Fibroblast of mammary gland (primary cell): ENCODE results near the gene PARP12.

Experiments used
- DNase-seq: peaks from one replicate; pipeline ENCODE4 v3.0.0-alpha.2; 2010; ENCODE audit warnings: low read depth
- H3K4me3 ChIP-seq: 2 replicates; pipeline ENCODE4 v1.5.1; 2011; ENCODE audit warnings: low read depth, mild to moderate bottlenecking, low read length, moderate library complexity; ENCODE audit not compliant: control insufficient read depth
- TF ChIP-seq, protein P1 (sequence below): conservative IDR thresholded peaks from 2 replicates; pipeline ENCODE4 v1.5.1; 2011; ENCODE audit warnings: low read depth, low read length, inconsistent platforms; ENCODE audit not compliant: control insufficient read depth, insufficient read depth

PARP12 gene

DNA sequence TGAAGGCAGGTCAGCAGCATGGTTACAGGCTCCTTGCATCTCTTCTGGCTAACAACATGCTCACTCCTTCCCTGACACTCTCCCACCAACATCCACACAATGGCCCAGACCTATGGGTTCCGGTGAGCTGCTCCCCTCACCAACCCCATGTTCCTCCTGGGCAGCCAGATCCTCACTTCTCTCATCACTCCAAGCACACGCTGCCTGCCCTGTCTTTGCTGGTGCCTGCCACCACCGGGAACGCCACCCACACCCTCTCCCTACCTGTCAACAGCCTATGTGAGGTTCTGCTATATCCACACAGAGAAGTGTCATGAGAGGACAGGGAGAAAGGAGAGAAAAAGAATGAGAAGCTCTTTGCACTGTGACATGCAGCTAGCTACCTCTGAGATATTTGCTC, 14.6 kb downstream of the PARP12 start:
- DNase-seq: no peak
- TF ChIP-seq, protein P1, sequence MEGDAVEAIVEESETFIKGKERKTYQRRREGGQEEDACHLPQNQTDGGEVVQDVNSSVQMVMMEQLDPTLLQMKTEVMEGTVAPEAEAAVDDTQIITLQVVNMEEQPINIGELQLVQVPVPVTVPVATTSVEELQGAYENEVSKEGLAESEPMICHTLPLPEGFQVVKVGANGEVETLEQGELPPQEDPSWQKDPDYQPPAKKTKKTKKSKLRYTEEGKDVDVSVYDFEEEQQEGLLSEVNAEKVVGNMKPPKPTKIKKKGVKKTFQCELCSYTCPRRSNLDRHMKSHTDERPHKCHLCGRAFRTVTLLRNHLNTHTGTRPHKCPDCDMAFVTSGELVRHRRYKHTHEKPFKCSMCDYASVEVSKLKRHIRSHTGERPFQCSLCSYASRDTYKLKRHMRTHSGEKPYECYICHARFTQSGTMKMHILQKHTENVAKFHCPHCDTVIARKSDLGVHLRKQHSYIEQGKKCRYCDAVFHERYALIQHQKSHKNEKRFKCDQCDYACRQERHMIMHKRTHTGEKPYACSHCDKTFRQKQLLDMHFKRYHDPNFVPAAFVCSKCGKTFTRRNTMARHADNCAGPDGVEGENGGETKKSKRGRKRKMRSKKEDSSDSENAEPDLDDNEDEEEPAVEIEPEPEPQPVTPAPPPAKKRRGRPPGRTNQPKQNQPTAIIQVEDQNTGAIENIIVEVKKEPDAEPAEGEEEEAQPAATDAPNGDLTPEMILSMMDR: no peak
- H3K4me3 ChIP-seq: no peak overlapping the region

DNA sequence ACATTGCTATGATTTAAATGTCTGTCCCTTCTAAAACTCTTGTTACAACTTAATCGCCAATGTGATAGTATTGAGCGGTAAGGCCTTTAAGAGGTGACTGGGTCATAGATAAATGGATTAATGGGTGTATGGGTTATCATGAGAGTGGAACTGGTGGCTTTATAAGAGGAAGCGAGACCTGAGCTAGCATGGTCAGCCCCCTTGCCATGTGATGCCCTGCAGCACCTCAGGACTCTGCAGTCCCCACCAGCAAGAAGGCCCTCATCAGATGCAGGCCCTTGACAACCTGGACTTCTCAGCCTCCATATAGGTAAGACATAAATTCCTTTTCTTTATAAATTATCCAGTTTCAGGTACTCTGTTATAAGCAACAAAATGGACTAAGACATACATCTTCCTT, 15.6 kb downstream of the PARP12 start:
- TF ChIP-seq, protein P1: no peak
- no peak for DNase-seq
- H3K4me3 ChIP-seq: no peak overlapping the region

DNA sequence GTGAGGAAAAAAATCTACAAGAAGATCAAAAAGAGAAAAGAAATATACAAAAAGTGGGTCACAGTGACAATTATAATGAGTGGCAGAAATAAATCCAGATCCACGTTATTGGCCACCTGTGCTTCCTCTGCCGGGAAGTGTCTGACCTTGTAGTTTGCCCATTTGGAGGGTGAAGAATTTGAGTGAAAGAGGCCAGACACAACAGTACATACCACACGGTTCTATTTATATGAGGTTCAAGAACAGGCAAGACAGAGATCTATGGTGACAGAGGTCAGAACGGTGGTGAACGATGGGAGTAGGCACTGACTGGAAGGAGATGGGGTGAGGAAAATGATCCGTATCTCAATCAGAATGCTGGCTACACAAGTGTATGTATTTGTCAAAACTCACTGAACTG, 17.1 kb downstream of the PARP12 start:
- TF ChIP-seq, protein P1: no peak
- DNase-seq: no peak
- no peak overlapping the region for H3K4me3 ChIP-seq

DNA sequence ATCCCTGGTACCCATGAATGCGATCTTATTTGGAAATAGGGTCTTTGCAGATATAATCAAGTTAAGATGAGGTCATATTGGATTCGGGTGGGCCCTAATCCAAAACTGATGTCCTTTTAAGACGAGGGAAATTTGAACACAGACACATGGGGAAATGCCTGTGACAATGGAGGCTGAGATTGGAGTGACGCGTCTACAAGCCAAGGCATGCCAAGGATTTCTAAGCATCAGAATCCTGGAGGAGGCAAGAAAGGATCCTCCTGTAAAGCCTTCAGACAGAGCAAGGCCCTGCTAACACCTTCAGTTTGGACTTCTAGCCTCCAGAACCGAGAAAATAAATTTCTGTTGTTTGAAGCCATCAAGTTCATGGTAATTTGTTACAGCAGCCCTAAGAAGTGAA, 18.5 kb downstream of the PARP12 start:
- H3K4me3 ChIP-seq: no peak overlapping the region
- TF ChIP-seq, protein P1: no peak
- no peak for DNase-seq

DNA sequence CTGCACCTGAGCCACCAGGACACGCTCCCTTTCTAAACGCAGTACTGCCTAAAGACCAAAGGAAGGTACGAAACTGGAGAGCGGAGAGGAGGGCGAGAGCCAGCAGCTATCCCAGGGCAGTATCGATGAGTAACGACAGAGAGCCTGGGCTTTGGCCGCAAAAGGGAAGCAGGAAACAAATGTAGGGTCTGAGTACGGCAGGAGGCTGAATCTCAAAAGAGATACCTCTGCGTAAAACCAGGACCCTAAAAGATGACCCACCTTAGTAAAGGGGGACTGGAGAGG, 20.4 kb downstream of the PARP12 start:
- DNase-seq: no peak

DNA sequence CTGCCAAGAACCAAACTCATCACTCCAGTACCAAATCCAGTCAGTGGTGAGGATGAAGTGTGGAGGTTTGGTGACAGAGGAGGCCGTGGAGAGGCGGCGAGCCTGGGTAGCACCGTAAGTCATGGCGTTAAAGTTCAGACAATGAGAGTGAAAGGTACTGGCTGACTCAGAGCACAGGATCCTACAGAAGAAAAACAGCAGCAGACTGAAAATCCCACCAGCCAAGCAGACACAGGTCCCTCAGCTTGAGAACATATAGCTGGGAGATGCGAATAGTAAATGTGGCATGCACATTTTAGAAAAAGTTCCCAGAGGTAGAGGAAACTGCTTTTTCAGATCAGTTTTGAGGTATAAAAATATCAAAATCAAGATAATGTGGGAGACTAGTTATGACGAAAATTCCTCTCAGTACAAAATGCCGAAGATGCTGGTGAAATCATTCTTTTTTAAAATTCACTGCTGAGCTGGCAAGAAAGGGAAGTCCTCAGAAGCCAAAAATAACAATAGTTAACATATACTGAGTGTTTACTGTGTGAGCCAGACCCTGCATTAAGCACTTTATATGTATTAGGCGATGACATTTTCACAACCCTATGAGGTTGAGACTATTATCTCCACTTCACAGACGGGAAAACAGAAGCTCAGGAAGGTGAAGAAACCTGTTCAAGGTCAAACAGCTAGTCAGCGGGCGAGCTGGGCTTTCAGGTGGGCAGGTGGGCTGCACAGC, 20.9 kb downstream of the PARP12 start:
- TF ChIP-seq, protein P1: no peak
- no peak for DNase-seq
- H3K4me3 ChIP-seq: no peak overlapping the region

More for the DNA sequence above, 20.4 kb downstream of the PARP12 start:
- TF ChIP-seq, protein P1: no peak
- H3K4me3 ChIP-seq: no peak overlapping the region

DNA sequence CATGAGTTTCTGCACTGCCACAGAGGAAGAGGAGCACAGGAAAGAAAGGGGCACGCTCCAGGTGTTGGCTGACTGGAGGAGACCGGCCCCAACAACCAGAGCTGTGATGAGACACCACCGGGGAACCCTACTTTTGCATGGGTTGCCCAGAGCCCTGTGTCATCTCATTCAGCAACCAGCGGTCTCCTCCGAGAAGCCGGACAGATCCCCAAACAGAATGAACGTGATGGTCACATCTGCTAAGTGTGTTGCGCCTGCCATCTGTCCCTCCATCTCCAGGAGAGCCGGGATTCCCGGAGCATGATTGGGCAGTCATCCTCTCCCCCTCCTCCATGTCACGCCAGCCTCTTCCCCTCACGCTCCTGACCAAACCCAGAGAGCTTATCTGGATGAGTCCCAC, 22.9 kb downstream of the PARP12 start:
- TF ChIP-seq, protein P1: no peak
- no peak overlapping the region for H3K4me3 ChIP-seq
- DNase-seq: no peak
